Islet precursor cell (in vitro differentiated cells): Measurements from ENCODE around the gene FLRT1.

Source experiments
- DNase-seq: peaks from one replicate; pipeline ENCODE4 v3.0.0-alpha.2; 2018

FLRT1 gene

DNA sequence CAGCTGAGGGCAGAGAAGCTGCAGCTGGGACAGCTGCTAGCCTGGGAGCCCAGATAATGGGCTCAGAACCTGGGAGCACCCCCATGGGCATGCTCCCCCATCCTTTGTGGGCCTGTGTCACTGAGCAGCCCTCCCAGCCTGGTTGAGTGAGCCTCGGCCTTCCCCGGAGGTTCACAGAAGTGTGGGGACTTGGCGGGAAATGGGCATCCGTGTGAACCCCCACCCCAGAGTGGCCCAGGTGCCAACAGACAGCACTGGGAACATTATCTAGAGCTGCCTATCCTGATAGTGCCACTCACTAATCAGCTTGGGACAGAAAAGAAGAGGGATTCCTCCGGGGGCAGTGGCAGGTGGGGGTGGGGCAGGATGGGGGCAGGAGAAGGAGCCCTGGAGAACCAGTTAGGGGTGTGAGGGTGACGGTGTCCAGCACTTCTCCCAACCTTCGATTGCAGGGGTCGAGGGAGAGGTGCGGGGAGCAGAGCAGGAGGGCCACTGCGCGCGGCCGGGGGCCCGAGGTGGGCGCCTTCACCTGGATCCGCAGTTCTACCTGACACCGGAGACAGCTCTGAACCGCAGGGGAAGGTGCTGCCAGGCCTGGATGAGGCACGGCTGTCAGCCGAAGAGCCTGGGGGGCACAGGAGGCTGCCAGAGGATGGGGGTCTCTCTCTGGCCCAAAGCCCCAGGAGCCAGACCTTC, 33.1 kb downstream of the FLRT1 start:
- no peak for DNase-seq

- no peak for DNase-seq
These were observed 33.9 kb downstream of the FLRT1 start for GRCh38 chr11:64069401-64070313.

- DNase-seq: no peak
These were observed 34.6 kb downstream of the FLRT1 start for GRCh38 chr11:64070314-64070681.

GRCh38 chr11:64071849-64072248, 36.1 kb downstream of the FLRT1 start:
- DNase-seq: no peak

- no peak for DNase-seq
These were observed 36.7 kb downstream of the FLRT1 start for GRCh38 chr11:64072403-64072802.

- no peak for DNase-seq
These were observed 37.1 kb downstream of the FLRT1 start for GRCh38 chr11:64072871-64073270.

DNA sequence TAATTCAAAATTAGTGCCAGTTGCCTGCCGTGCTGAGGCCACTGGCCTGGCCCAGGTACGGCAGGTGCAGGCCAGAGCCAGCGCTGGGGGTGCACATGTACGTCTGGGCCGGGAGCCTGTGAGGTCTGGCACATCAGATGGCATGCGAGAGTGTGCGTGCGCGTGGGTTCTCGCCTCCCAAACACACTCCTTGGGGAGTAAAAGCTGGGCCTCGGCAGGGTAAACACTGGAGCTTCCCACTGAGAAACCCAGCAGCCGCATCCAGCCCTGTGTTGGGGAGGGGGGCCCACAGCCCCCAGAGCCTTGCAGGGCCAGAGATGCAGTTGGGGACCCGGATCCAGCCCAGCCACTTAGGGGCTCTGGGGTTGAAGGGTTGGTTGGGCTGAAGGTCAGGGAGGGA, 37.8 kb downstream of the FLRT1 start:
- no peak for DNase-seq

GRCh38 chr11:64074239-64074638, 38.5 kb downstream of the FLRT1 start:
- DNase-seq: no peak

DNA sequence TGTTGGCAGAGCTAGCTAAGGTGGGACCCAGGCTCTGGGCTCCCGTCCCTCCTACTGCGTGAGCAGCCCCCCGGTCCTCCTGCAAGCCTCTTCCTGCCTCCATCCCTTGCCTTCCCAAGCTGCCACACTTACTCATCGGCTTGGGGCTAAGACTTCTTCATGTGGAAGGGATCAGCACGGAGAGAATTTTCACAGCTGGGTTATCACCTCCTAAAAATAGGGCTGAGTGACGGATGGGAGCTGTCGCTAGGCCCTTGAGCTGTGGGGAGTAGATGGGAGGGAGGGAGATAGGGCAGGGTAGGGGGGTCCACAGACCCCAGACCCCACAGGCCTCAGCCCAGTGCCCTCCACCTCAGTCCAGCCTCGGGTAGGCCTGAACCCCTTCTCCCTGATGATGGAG, 41.0 kb downstream of the FLRT1 start:
- no peak for DNase-seq

- no peak for DNase-seq
These were observed 41.9 kb downstream of the FLRT1 start for GRCh38 chr11:64077607-64078006.

- no peak for DNase-seq
These were observed 42.6 kb downstream of the FLRT1 start for GRCh38 chr11:64078284-64078683.

- no peak for DNase-seq
These were observed 43.2 kb downstream of the FLRT1 start for GRCh38 chr11:64078905-64079304.

DNA sequence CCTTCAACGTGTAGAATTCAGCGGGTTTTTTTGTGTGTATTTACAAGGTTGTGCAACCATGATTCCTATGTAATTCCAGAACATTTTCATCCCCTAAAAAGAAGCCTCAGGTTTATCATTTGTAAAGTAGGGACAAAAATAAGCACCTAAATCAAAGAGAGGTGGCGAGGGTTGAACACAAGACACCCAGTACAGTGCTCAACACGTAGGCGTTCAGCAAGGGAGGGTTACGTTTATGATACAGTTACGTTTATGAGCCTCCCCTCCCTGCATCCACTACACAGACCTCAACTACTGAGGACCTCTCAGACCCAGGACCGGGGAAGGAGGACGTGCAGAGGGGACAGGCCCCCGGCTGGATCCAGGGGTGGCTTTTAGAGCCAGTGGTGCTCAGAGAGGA, 44.7 kb downstream of the FLRT1 start:
- no peak for DNase-seq

- no peak for DNase-seq
These were observed 46.2 kb downstream of the FLRT1 start for GRCh38 chr11:64081745-64082442.

- DNase-seq: no peak
These were observed 47.8 kb downstream of the FLRT1 start for GRCh38 chr11:64083398-64084080.

GRCh38 chr11:64084146-64084950, 48.6 kb downstream of the FLRT1 start:
- no peak for DNase-seq

GRCh38 chr11:64084951-64085710, 49.4 kb downstream of the FLRT1 start:
- no peak for DNase-seq
